CD4-positive, alpha-beta T cell (primary cell): ENCODE measurements around the gene CD82. TPM values are rescaled to one million over a fixed set of nuclear protein-coding genes. Genes with fewer than 3 reads are reported as not detected.
A peak's percentile ranks its signal among the peaks of the same experiment; 100 is the strongest.

Experiments used
- ATAC-seq: fragments of 200-7000 bp; cut with Tn5 transposase; one replicate; pipeline ENCODE4 v1.10.0; 2022; ENCODE audit warnings: mild to moderate bottlenecking; ENCODE audit not compliant: poor library complexity
- CTCF ChIA-PET: fragments of 350-600 bp; sonication (Branson Sonifier 250); formaldehyde crosslinking; loops from one replicate; lab custom pipeline; 2021; ENCODE audit warnings: antibody characterized with exemption, inconsistent platforms; lab: Charles Lee
- POLR2A ChIA-PET: fragments of 350-600 bp; sonication (Branson Sonifier 250); formaldehyde crosslinking; loops from one replicate; lab custom pipeline; 2021; ENCODE audit warnings: antibody characterized with exemption, inconsistent platforms; lab: Charles Lee
- DNase-seq, 14 experiments: peaks; one replicate each; pipeline ENCODE4 v3.0.0-alpha.2; 2013 to 2020; ENCODE audit warnings: mixed read lengths in 2 of 14
- H3K27ac ChIP-seq, 2 donors: one replicate each; pipeline versions ENCODE4 v1.5.1 to v1.7.0; 2013; ENCODE audit warnings: low read length in 2 of 2, low read depth in 1 of 2, mild to moderate bottlenecking in 1 of 2
- H3K27me3 ChIP-seq, 2 experiments: 1 replicate in 1 of 2; 2 replicates in 1 of 2; pipeline versions ENCODE4 v1.6.1 to v1.7.0; 2013; ENCODE audit warnings: low read length in 2 of 2, control low read depth in 1 of 2, mild to moderate bottlenecking in 1 of 2, moderate library complexity in 1 of 2; ENCODE audit not compliant: insufficient read depth in 2 of 2, control insufficient read depth in 1 of 2
- H3K36me3 ChIP-seq: one replicate; pipeline ENCODE4 v1.6.1; 2013; ENCODE audit warnings: low read length, control low read depth; ENCODE audit not compliant: insufficient read depth
- H3K4me1 ChIP-seq: one replicate; pipeline ENCODE4 v1.6.1; 2013; ENCODE audit warnings: low read length, control low read depth; ENCODE audit not compliant: insufficient read depth
- H3K4me3 ChIP-seq: one replicate; pipeline ENCODE4 v1.5.1; 2013; ENCODE audit warnings: mild to moderate bottlenecking, low read length, moderate library complexity
- H3K9me3 ChIP-seq, 2 experiments: 1 replicate in 1 of 2; 2 replicates in 1 of 2; pipeline versions ENCODE4 v1.6.1 to v1.7.0; 2013; ENCODE audit warnings: low read length in 2 of 2, mild to moderate bottlenecking in 2 of 2, control low read depth in 1 of 2, moderate library complexity in 1 of 2; ENCODE audit not compliant: control insufficient read depth in 1 of 2, insufficient read depth in 1 of 2
- H3K27ac Mint-ChIP-seq: one replicate; pipeline ENCODE4 v1.8.0; 2020; ENCODE audit warnings: mixed read lengths
- H3K27me3 Mint-ChIP-seq: one replicate; pipeline ENCODE4 v1.8.0; 2021; ENCODE audit warnings: mixed read lengths
- H3K36me3 Mint-ChIP-seq: one replicate; pipeline ENCODE4 v1.8.0; 2021; ENCODE audit warnings: low read depth, mixed read lengths
- H3K4me1 Mint-ChIP-seq: one replicate; pipeline ENCODE4 v1.8.0; 2021; ENCODE audit warnings: low read depth, mixed read lengths
- H3K4me3 Mint-ChIP-seq: one replicate; pipeline ENCODE4 v1.8.0; 2020; ENCODE audit warnings: mild to moderate bottlenecking, mixed read lengths
- H3K9me3 Mint-ChIP-seq: one replicate; pipeline ENCODE4 v1.8.0; 2020; ENCODE audit warnings: mixed read lengths
- intact Hi-C, 2 experiments: fragments of 100-400 bp; cut with DNase I in 1 of 2; cut with micrococcal nuclease in 1 of 2; formaldehyde crosslinking; loops; one replicate each; pipeline versions ENCODE4 v1.15.1 to v1.9.0; 2023 to 2025; cut with DNase I, micrococcal nuclease
- total RNA-seq, 174 experiments: library from RNA in 2 of 174; stranded (reverse) in 2 of 174; gene quantifications; one replicate each; pipeline ENCODE4 v1.2.3 and lab custom pipeline; 2021 to 2026
- TF ChIP-seq, protein P1 (sequence below): fragments of 200-600 bp; IDR thresholded peaks from one replicate; pipeline ENCODE4 v1.8.0; 2022; ENCODE audit warnings: antibody characterized with exemption, mild to moderate bottlenecking

The CD82 gene
- total RNA-seq, 2 experiments from 2014 or later, result 33.8 to 37.3 TPM

DNA sequence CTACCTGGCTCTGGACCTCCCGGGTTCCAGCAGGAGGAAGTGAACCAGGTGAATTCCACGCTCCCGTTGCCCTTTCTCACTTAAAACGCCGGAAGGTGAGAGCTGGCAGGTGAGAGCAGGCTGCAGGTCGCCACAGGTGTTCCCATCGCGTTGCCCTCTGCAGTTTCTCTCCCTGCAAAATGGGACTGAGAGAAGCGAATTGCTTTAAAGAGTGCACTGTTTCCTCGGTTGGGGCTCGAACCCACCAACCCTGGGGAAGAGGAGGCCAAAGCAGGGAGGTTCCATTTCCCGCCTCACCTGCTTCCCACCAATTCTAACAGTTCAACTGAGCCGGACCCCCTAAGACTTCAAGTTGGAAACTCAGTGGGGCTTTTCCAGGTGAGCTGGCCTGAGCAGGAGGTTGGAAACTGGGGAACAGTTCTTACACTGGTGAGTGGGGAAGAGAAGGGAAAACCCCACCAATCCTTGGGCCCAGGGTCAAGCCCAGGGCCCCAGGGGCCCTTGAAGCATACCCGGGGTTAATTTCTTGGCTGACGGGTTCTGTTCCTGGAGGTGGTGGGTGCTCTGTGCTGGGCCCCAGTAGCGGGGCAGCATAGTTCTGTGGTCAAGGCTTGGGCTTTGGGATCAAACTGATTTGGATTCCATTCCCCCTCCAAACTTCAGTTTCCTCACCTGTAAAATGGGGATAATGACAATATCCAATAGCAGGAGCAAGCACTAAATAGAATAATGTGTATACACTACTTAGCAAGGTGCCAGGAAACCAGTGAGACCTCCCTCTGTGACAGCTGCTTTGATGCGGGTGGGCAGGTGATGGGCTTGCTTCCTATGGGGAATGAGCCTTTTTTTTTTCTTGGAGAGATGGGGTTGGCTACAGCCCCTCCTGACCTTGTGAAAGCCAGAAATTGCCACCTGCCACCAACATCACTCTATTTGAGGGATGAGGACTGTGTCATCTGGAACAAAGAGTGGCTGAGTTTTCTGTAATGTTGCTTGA is 788 bp downstream of the CD82 start:
- ATAC-seq (no peak), DNase-seq (peak in 3 of 14 experiments; percentile 31 to 49 (median 43))
- intact Hi-C loops, result loop anchor here in 1 of 2 experiments (2.0 to 10.0 kb wide), 3 partner anchors 31 to 789 kb away; partner anchors contain the start of gene PRDM11
- Mint-ChIP-seq H3K4me3 (peak overlapping the region; percentile 95), H3K27me3 (no peaks in the 10 kb centered on the region), H3K4me1 (peaks cover 79% of the 10 kb centered on the region), H3K36me3 (no peaks in the 10 kb centered on the region), H3K27ac (peak overlapping the region; percentile 85), H3K9me3 (no peaks in the 10 kb centered on the region)
- Histone ChIP-seq H3K4me1 (peaks cover 70% of the 10 kb centered on the region), H3K9me3 (no peaks in the 10 kb centered on the region), H3K36me3 (peaks cover 4% of the 10 kb centered on the region), H3K27me3 (no peaks in the 10 kb centered on the region), H3K4me3 (peak overlapping the region; percentile 93), H3K27ac (peak overlapping the region; percentile 11 to 66)
- TF ChIP-seq, protein P1, sequence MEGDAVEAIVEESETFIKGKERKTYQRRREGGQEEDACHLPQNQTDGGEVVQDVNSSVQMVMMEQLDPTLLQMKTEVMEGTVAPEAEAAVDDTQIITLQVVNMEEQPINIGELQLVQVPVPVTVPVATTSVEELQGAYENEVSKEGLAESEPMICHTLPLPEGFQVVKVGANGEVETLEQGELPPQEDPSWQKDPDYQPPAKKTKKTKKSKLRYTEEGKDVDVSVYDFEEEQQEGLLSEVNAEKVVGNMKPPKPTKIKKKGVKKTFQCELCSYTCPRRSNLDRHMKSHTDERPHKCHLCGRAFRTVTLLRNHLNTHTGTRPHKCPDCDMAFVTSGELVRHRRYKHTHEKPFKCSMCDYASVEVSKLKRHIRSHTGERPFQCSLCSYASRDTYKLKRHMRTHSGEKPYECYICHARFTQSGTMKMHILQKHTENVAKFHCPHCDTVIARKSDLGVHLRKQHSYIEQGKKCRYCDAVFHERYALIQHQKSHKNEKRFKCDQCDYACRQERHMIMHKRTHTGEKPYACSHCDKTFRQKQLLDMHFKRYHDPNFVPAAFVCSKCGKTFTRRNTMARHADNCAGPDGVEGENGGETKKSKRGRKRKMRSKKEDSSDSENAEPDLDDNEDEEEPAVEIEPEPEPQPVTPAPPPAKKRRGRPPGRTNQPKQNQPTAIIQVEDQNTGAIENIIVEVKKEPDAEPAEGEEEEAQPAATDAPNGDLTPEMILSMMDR, result no peak
- ChIA-PET CTCF (interaction anchor here (1.4 to 13.1 kb wide), 3 partner anchors 10 to 51 kb away, joined by 5 to 168 read pairs (median 11); no protein-coding TSS in a partner anchor), POLR2A (interaction anchor here (0.6 to 3.8 kb wide), 11 partner anchors 8 to 687 kb away, joined by 3 to 38 read pairs (median 5); no protein-coding TSS in a partner anchor)

- intact Hi-C loops, result loop anchor here in 1 of 2 experiments (10.0 kb wide), 1 partner anchor 788 kb away; no protein-coding TSS in a partner anchor
- CTCF ChIA-PET, result interaction anchor here (13.1 kb wide), 1 partner anchor 50 kb away, joined by 168 read pairs; no protein-coding TSS in a partner anchor
- ATAC-seq, result no peak
- no peaks in the 10 kb centered on the region for H3K9me3 Mint-ChIP-seq
- peak overlapping the region; percentile 93 for H3K4me3 ChIP-seq
- H3K9me3 ChIP-seq, result no peaks in the 10 kb centered on the region
- peaks cover 79% of the 10 kb centered on the region for H3K4me1 ChIP-seq
- H3K4me3 Mint-ChIP-seq, result peak overlapping the region; percentile 95
- peaks cover 4% of the 10 kb centered on the region for H3K36me3 ChIP-seq
- peak overlapping the region; percentile 65 to 70 for H3K27ac ChIP-seq
- H3K27ac Mint-ChIP-seq, result peak overlapping the region; percentile 85
- no peaks in the 10 kb centered on the region for H3K27me3 Mint-ChIP-seq
- POLR2A ChIA-PET, result interaction anchor here (2.6 to 3.8 kb wide), 2 partner anchors 29 to 40 kb away, joined by 7 to 29 read pairs; no protein-coding TSS in a partner anchor
- no peaks in the 10 kb centered on the region for H3K36me3 Mint-ChIP-seq
- H3K27me3 ChIP-seq, result no peaks in the 10 kb centered on the region
- H3K4me1 Mint-ChIP-seq, result peaks cover 85% of the 10 kb centered on the region
- DNase-seq, result peak in 9 of 14 experiments; percentile 15 to 59 (median 22)
- TF ChIP-seq, protein P1, result no peak
Measured at GRCh38 chr11:44566952-44567875, 1.8 kb downstream of the CD82 start.
